Measurements from ENCODE around the gene RAB29. TPM values are rescaled to one million over a fixed set of nuclear protein-coding genes. Genes with fewer than 3 reads are reported as not detected.

The RAB29 gene
- total and polyA plus RNA-seq, 9 of the 15 experiments (the other 6 are each of a cell fraction or from before 2014, with no cell fraction given): 6.3 to 17.6 (median 8.0) TPM

- in situ Hi-C loops (cut with MboI): no loop called here
Observed at GRCh38 chr1:205817988-205818387, 42.7 kb upstream of the RAB29 start.

More at GRCh38 chr1:205817988-205818387, 42.7 kb upstream of the RAB29 start:
- Histone ChIP-seq H3K27ac (ENCODE audit: extremely low read depth, low read depth, low read length) (no peak overlapping the region), H3K4me1 (replicated peaks in 1 of 2; ENCODE audit: control insufficient read depth in 2 of 2, insufficient read depth in 2 of 2, low read length in 2 of 2) (peaks cover 9 to 10% of the 10 kb centered on the region in 2 experiments; a peak in 3 of 5 replicates), H3K79me2 (ENCODE audit: control insufficient read depth, insufficient read depth, low read length) (no peaks in the 10 kb centered on the region), H3K4me2 (ENCODE audit: insufficient read depth, low read length) (no peak overlapping the region), H3K9ac (ENCODE audit: insufficient read depth in 1 of 2, low read depth in 2 of 2, low read length in 2 of 2) (no peak overlapping the region), H3K9me3 (replicated peaks; ENCODE audit: control insufficient read depth, insufficient read depth, low read depth, low read length) (no peaks in the 10 kb centered on the region), H3K36me3 (ENCODE audit: control insufficient read depth, insufficient read depth, low read length) (no peaks in the 10 kb centered on the region), H2AFZ (ENCODE audit: low read depth, low read length) (no peak overlapping the region), H4K20me1 (replicated peaks; ENCODE audit: control insufficient read depth, insufficient read depth, low read length) (no peaks in the 10 kb centered on the region), H3K4me3 (no peak overlapping the region), H3K9me1 (ENCODE audit: control insufficient read depth, insufficient read depth, low read length) (no peaks in the 10 kb centered on the region), H3K27me3 (ENCODE audit: control insufficient read depth in 2 of 2, insufficient read depth in 2 of 2, low read length in 2 of 2) (peaks cover 0 to 7% of the 10 kb centered on the region in 2 experiments; a peak in 1 of 5 replicates)
- POLR2A ChIA-PET: interaction anchor here (0.6 kb wide), 1 partner anchor 9 kb away, joined by 3 read pairs; no protein-coding TSS in a partner anchor
- CTCF ChIA-PET (ENCODE audit: low intra/inter-chr PET ratio): no interaction called here
- ATAC-seq: no peak
- no peak for DNase-seq (ENCODE audit: extremely low read depth in 1 of 4, low spot score in 3 of 4)
- TF ChIP-seq RFX1 (IDR thresholded peaks at IDR 0.05): no peak
- no peak for TF ChIP-seq RCOR1 (IDR thresholded peaks at IDR 0.05; ENCODE audit: borderline replicate concordance in 1 of 2, low read depth in 2 of 2, low read length in 2 of 2)
- no peak for TF ChIP-seq HBP1 (CRISPR knock-in tag; IDR thresholded peaks at IDR 0.05)
- TF ChIP-seq HNRNPL (IDR thresholded peaks at IDR 0.05; ENCODE audit: low read depth, low read length): no peak
- TF ChIP-seq ZNF57 (CRISPR knock-in tag; IDR thresholded peaks at IDR 0.05): no peak
- no peak for TF ChIP-seq STAT5B (CRISPR knock-in tag; IDR thresholded peaks at IDR 0.05)
- 24% methylated on average over 3 of the region's 3 CpGs for WGBS (ENCODE audit: insufficient coverage, low coverage, missing lambda C conversion rate)
- BruUV-seq (replicated peaks): no TSS peak
- intact Hi-C loops (cut with micrococcal nuclease): no loop called here
- no peak for FAIRE-seq

Measured in K562 (cell line).